ENCODE results near the gene ZC2HC1B. TPM values are rescaled to one million over a fixed set of nuclear protein-coding genes. Genes with fewer than 3 reads are reported as not detected.

The ZC2HC1B gene
- total RNA-seq, 1 experiment from 2014 or later: not detected

DNA sequence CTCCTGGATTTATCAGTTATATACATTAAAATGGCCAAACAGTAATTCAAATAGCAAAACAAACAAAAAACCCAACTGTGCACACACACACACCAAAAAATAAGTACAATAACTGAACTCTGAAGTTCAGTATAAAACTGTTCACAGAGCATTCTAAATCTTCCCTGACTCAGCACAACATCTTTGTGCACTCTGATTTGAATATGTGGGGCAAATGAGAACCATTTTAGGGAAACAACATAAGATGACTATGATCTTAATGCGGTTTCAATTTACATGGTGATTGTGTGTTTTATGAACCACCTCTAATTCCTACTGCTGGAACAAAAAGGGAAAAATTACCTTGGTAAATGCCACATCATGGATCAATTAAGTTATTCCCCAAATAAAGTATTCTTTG lies 102.0 kb downstream of the ZC2HC1B start:
- H3K9ac ChIP-seq (ENCODE audit: extremely low read depth, insufficient read length, low read length): no peak overlapping the region
- DNase-seq: no peak
- TF ChIP-seq, protein P1, sequence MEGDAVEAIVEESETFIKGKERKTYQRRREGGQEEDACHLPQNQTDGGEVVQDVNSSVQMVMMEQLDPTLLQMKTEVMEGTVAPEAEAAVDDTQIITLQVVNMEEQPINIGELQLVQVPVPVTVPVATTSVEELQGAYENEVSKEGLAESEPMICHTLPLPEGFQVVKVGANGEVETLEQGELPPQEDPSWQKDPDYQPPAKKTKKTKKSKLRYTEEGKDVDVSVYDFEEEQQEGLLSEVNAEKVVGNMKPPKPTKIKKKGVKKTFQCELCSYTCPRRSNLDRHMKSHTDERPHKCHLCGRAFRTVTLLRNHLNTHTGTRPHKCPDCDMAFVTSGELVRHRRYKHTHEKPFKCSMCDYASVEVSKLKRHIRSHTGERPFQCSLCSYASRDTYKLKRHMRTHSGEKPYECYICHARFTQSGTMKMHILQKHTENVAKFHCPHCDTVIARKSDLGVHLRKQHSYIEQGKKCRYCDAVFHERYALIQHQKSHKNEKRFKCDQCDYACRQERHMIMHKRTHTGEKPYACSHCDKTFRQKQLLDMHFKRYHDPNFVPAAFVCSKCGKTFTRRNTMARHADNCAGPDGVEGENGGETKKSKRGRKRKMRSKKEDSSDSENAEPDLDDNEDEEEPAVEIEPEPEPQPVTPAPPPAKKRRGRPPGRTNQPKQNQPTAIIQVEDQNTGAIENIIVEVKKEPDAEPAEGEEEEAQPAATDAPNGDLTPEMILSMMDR (conservative IDR thresholded peaks at IDR 0.05): no peak
- H3K4me2 ChIP-seq (ENCODE audit: insufficient read depth, insufficient read length, low read length): no peak overlapping the region
- H2AFZ ChIP-seq (ENCODE audit: low read length): no peak overlapping the region
- peaks cover 88% of the 10 kb centered on the region for H3K27me3 ChIP-seq (ENCODE audit: insufficient read depth, low read length)
- no peak overlapping the region for H3K4ac ChIP-seq (ENCODE audit: low read depth, low read length)
- no peak overlapping the region for H3K4me3 Mint-ChIP-seq
- no peak overlapping the region for H4K8ac ChIP-seq (replicated peaks; ENCODE audit: insufficient read length, low read depth, low read length)
- no peak overlapping the region for H3K27ac ChIP-seq (ENCODE audit: insufficient read length, low read depth, low read length)
- H2BK15ac ChIP-seq (ENCODE audit: low read depth, low read length): no peak overlapping the region
- H3K36me3 Mint-ChIP-seq (ENCODE audit: insufficient read depth in 1 of 3, low read depth in 3 of 3): no peaks in the 10 kb centered on the region
- no peak overlapping the region for H2BK12ac ChIP-seq (ENCODE audit: insufficient read length, low read depth, low read length)
- no peaks in the 10 kb centered on the region; the same call in 1 of the 2 replicates for H3K27me3 Mint-ChIP-seq (ENCODE audit: low read depth)
- H4K91ac ChIP-seq (ENCODE audit: insufficient read length, low read depth, low read length): no peak overlapping the region
- no peak overlapping the region for H2AK5ac ChIP-seq (ENCODE audit: insufficient read length, low read length)
- H3K4me1 Mint-ChIP-seq: peaks cover 56 to 60% of the 10 kb centered on the region in 2 experiments
- no CpG with 5 or more reads among the region's 1 CpG for WGBS (ENCODE audit: extremely low coverage, insufficient read length, low lambda C conversion rate)
- no peak overlapping the region for H3K14ac ChIP-seq (ENCODE audit: insufficient read depth, low read length)
- H3T11ph ChIP-seq (ENCODE audit: low read length): no peak overlapping the region
- H3K9me3 ChIP-seq (ENCODE audit: control insufficient read depth, low read depth, low read length): no peaks in the 10 kb centered on the region
- H4K5ac ChIP-seq (ENCODE audit: insufficient read length, low read depth, low read length): no peak overlapping the region
- no peaks in the 10 kb centered on the region for H3K23me2 ChIP-seq (ENCODE audit: insufficient read length, low read depth, low read length, poor library complexity, severe bottlenecking)
- H2BK120ac ChIP-seq (ENCODE audit: low read depth, low read length, poor library complexity, severe bottlenecking): no peak overlapping the region
- no peak overlapping the region for H3K18ac ChIP-seq (ENCODE audit: insufficient read length, low read depth, low read length)
- H2BK20ac ChIP-seq (ENCODE audit: low read depth, low read length, poor library complexity, severe bottlenecking): no peak overlapping the region
- no peaks in the 10 kb centered on the region for H4K20me1 ChIP-seq (ENCODE audit: control insufficient read depth, insufficient read depth, insufficient read length)
- no peak overlapping the region for H3K56ac ChIP-seq (ENCODE audit: insufficient read length, low read depth, low read length)
- H3K23ac ChIP-seq (ENCODE audit: insufficient read length, low read depth, low read length): no peak overlapping the region
- no peaks in the 10 kb centered on the region for H3K79me1 ChIP-seq (ENCODE audit: insufficient read depth, low read depth, low read length, poor library complexity, severe bottlenecking)
- H2BK5ac ChIP-seq (ENCODE audit: insufficient read length, low read length): no peak overlapping the region
- peaks cover 4% of the 10 kb centered on the region; the same call in 1 of the 2 replicates for H3K4me1 ChIP-seq (ENCODE audit: insufficient read depth, low read length)
- H3K9me3 Mint-ChIP-seq: peaks cover 0 to 12% of the 10 kb centered on the region in 2 experiments; a peak in 2 of 5 replicates
- no peaks in the 10 kb centered on the region for H3K79me2 ChIP-seq (ENCODE audit: insufficient read depth, low read length)
- no peak overlapping the region for H3K27ac Mint-ChIP-seq
